GM23338 (cell line): ENCODE measurements around the gene KCNA4. TPM values are rescaled to one million over a fixed set of nuclear protein-coding genes. Genes with fewer than 3 reads are reported as not detected.
"Not testable (repeated sequence)": the region's sequence is repeated elsewhere in the genome, so short reads cannot be mapped to it uniquely, and the experiment has no call there.

Experiments used
- ATAC-seq: fragments of 200-7000 bp; cut with Tn5 transposase; 3 replicates; pipeline ENCODE4 v1.9.1; 2020
- DNase-seq: peaks from one replicate; pipeline ENCODE4 v3.0.0-alpha.2; 2015; ENCODE audit warnings: low spot score
- H2AFZ ChIP-seq: fragments of 200-600 bp; sonication (generic); 2 replicates; pipeline ENCODE4 v1.8.0; 2016; ENCODE audit warnings: antibody characterized with exemption, mild to moderate bottlenecking, moderate library complexity
- H3F3A ChIP-seq: fragments of 200-600 bp; sonication (generic); replicated peaks from 2 replicates; pipeline ENCODE4 v1.8.0; 2017; ENCODE audit warnings: antibody characterized with exemption, mixed run types, low read depth
- H3K27ac ChIP-seq: fragments of 200-600 bp; sonication (generic); 2 replicates; pipeline ENCODE4 v1.6.1; 2016; ENCODE audit warnings: low read depth
- H3K27me3 ChIP-seq: fragments of 200-600 bp; sonication (generic); 2 replicates; pipeline ENCODE4 v1.8.0; 2016; ENCODE audit warnings: mild to moderate bottlenecking, mixed run types, moderate library complexity; ENCODE audit not compliant: insufficient read depth
- H3K36me3 ChIP-seq: fragments of 200-600 bp; sonication (generic); 2 replicates; pipeline ENCODE4 v1.8.0; 2016; ENCODE audit warnings: mild to moderate bottlenecking; ENCODE audit not compliant: insufficient read depth
- H3K4me1 ChIP-seq: fragments of 200-600 bp; sonication (generic); 2 replicates; pipeline ENCODE4 v1.8.0; 2016; ENCODE audit warnings: mild to moderate bottlenecking, moderate library complexity; ENCODE audit not compliant: insufficient read depth
- H3K4me2 ChIP-seq: fragments of 200-600 bp; sonication (generic); 2 replicates; pipeline ENCODE4 v1.7.1; 2017; ENCODE audit warnings: mixed run types
- H3K4me3 ChIP-seq: fragments of 200-600 bp; sonication (generic); 2 replicates; pipeline ENCODE4 v1.6.1; 2016; ENCODE audit warnings: mixed run types
- H3K79me2 ChIP-seq: fragments of 200-600 bp; sonication (generic); replicated peaks from 2 replicates; pipeline ENCODE4 v1.8.0; 2017; ENCODE audit warnings: mild to moderate bottlenecking; ENCODE audit not compliant: insufficient read depth
- H3K9me2 ChIP-seq: fragments of 200-600 bp; sonication (generic); 2 replicates; pipeline ENCODE4 v1.8.0; 2017; ENCODE audit not compliant: insufficient read depth
- H4K20me1 ChIP-seq: fragments of 200-600 bp; sonication (generic); replicated peaks from 2 replicates; pipeline ENCODE4 v1.8.0; 2017; ENCODE audit warnings: mild to moderate bottlenecking; ENCODE audit not compliant: insufficient read depth
- H3K27ac Mint-ChIP-seq: 2 replicates; pipeline ENCODE4 v1.8.0; 2020; ENCODE audit warnings: inconsistent platforms, mild to moderate bottlenecking, moderate library complexity, mixed read lengths
- H3K27me3 Mint-ChIP-seq: 3 replicates; pipeline ENCODE4 v1.8.0; 2022; ENCODE audit warnings: low read depth, mild to moderate bottlenecking, moderate library complexity, mixed read lengths, inconsistent platforms; ENCODE audit not compliant: insufficient read depth, poor library complexity
- H3K36me3 Mint-ChIP-seq: 3 replicates; pipeline ENCODE4 v1.8.0; 2021; ENCODE audit warnings: low read depth, mild to moderate bottlenecking, inconsistent platforms, moderate library complexity, mixed read lengths
- H3K4me1 Mint-ChIP-seq: 3 replicates; pipeline ENCODE4 v1.8.0; 2020; ENCODE audit warnings: mild to moderate bottlenecking, inconsistent platforms, mixed read lengths
- H3K4me3 Mint-ChIP-seq: 3 replicates; pipeline ENCODE4 v1.8.0; 2021; ENCODE audit warnings: moderate library complexity, mild to moderate bottlenecking, inconsistent platforms, mixed read lengths
- H3K9me3 Mint-ChIP-seq: 3 replicates; pipeline ENCODE4 v1.8.0; 2020; ENCODE audit warnings: moderate library complexity, mild to moderate bottlenecking, inconsistent platforms, mixed read lengths
- CTCF ChIP-seq, 2 experiments: fragments of 200-600 bp in 1 of 2; sonication (generic) in 1 of 2; conservative IDR thresholded peaks; 2 replicates each; pipeline versions ENCODE4 v1.5.1 to v1.6.1; 2016 to 2017; ENCODE audit warnings: antibody characterized with exemption in 2 of 2, low read depth in 2 of 2, mild to moderate bottlenecking in 2 of 2, moderate library complexity in 1 of 2
- ETS1 ChIP-seq: IDR thresholded peaks from 2 replicates; pipeline ENCODE4 v1.6.1; 2016; ENCODE audit warnings: antibody characterized with exemption
- EZH2 ChIP-seq: fragments of 200-600 bp; sonication (generic); IDR thresholded peaks from one replicate; pipeline ENCODE4 v1.8.0; 2017; ENCODE audit warnings: antibody characterized with exemption, mild to moderate bottlenecking, low read depth; ENCODE audit not compliant: unreplicated experiment
- EZH2phosphoT487 ChIP-seq: fragments of 200-600 bp; sonication (generic); IDR thresholded peaks from one replicate; pipeline ENCODE4 v1.8.1; 2018; ENCODE audit warnings: antibody characterized with exemption; ENCODE audit not compliant: unreplicated experiment
- JUNB ChIP-seq: IDR thresholded peaks from one replicate; pipeline ENCODE4 v1.6.1; 2016; ENCODE audit warnings: antibody characterized with exemption; ENCODE audit not compliant: unreplicated experiment
- NANOG ChIP-seq: IDR thresholded peaks from 2 replicates; pipeline ENCODE4 v1.6.1; 2016; ENCODE audit warnings: antibody characterized with exemption, borderline replicate concordance
- POLR2AphosphoS5 ChIP-seq: IDR thresholded peaks from 2 replicates; pipeline ENCODE4 v1.6.1; 2016; ENCODE audit warnings: antibody characterized with exemption, low read depth
- STAT1 ChIP-seq: IDR thresholded peaks from one replicate; pipeline ENCODE4 v1.6.1; 2016; ENCODE audit warnings: antibody characterized with exemption; ENCODE audit not compliant: unreplicated experiment
- ZNF114 ChIP-seq: fragments of 250-450 bp; sonication (Bioruptor Pico); IDR thresholded peaks from 2 replicates; pipeline ENCODE4 v1.5.0; 2020; ENCODE audit warnings: mild to moderate bottlenecking, moderate library complexity
- ZNF331 ChIP-seq: fragments of 250-450 bp; sonication (Bioruptor Pico); IDR thresholded peaks from 2 replicates; pipeline ENCODE4 v1.5.0; 2020; ENCODE audit warnings: low read depth, mild to moderate bottlenecking, moderate library complexity
- polyA plus RNA-seq: library from polyadenylated mRNA; unstranded; fragments of >200 nt; fragmentation: Nextera tagmentation; extraction: Ambion mirVana; gene quantifications from 2 replicates; pipeline ENCODE4 v1.2.1, GENCODE V29; 2016
- total RNA-seq: library from RNA; depleted of rRNA; stranded (reverse); fragments of >200 nt; shearing (Covaris generic); gene quantifications from 2 replicates; pipeline ENCODE4 v1.2.3, GENCODE V29; 2014

Gene KCNA4
- total and polyA plus RNA-seq, 2 experiments from 2014 or later: not detected

- not testable (repeated sequence) for H3K36me3 ChIP-seq, H3K9me2 ChIP-seq, H3F3A ChIP-seq, H3K4me2 ChIP-seq, H3K4me3 Mint-ChIP-seq, H3K4me3 ChIP-seq, H3K4me1 ChIP-seq, H2AFZ ChIP-seq, H3K27ac Mint-ChIP-seq, H3K27ac ChIP-seq, H4K20me1 ChIP-seq, H3K4me1 Mint-ChIP-seq, H3K79me2 ChIP-seq, ATAC-seq, DNase-seq
- H3K27me3 Mint-ChIP-seq: peaks cover 50% of the 10 kb centered on the region
- H3K36me3 Mint-ChIP-seq: peaks cover 11% of the 10 kb centered on the region
- H3K27me3 ChIP-seq: peaks cover 100% of the 10 kb centered on the region
- peaks cover 28% of the 10 kb centered on the region for H3K9me3 Mint-ChIP-seq
Observed at GRCh38 chr11:30034746-30035145, 17.9 kb upstream of the KCNA4 start.

GRCh38 chr11:30034166-30034565 lies 17.3 kb upstream of the KCNA4 start:
- not testable (repeated sequence) for H3K4me3 ChIP-seq, H3K9me2 ChIP-seq, H3K27ac Mint-ChIP-seq, DNase-seq, H3K4me2 ChIP-seq, H3K27ac ChIP-seq, H4K20me1 ChIP-seq, H3K4me1 Mint-ChIP-seq, H2AFZ ChIP-seq, H3K36me3 ChIP-seq, H3K4me1 ChIP-seq, H3K4me3 Mint-ChIP-seq, H3K79me2 ChIP-seq, H3F3A ChIP-seq
- peaks cover 28% of the 10 kb centered on the region for H3K9me3 Mint-ChIP-seq
- peaks cover 11% of the 10 kb centered on the region for H3K36me3 Mint-ChIP-seq
- peaks cover 51% of the 10 kb centered on the region for H3K27me3 Mint-ChIP-seq
- H3K27me3 ChIP-seq: peaks cover 100% of the 10 kb centered on the region
- ATAC-seq: peak; percentile 39; the same call in 2 of the 3 replicates

GRCh38 chr11:30025396-30026139 lies 8.7 kb upstream of the KCNA4 start:
- 0 out of 3 replicates have a peak, but pooled peaks cover 3% of the 10 kb centered on the region for H3K9me3 Mint-ChIP-seq
- Histone ChIP-seq H3F3A (no peaks in the 10 kb centered on the region), H3K36me3 (no peaks in the 10 kb centered on the region), H3K4me2 (peak overlapping the region; percentile 58), H3K79me2 (no peaks in the 10 kb centered on the region), H3K9me2 (no peaks in the 10 kb centered on the region), H3K27me3 (peaks cover 100% of the 10 kb centered on the region), H3K4me3 (peak overlapping the region; percentile 19), H4K20me1 (peaks cover 31% of the 10 kb centered on the region; the same call in 1 of the 2 replicates), H3K4me1 (peaks cover 7% of the 10 kb centered on the region), H3K27ac (no peak overlapping the region), H2AFZ (no peak overlapping the region)
- no peaks in the 10 kb centered on the region for H3K36me3 Mint-ChIP-seq
- H3K27ac Mint-ChIP-seq: no peak overlapping the region
- peak; percentile 87 for DNase-seq
- peaks cover 13% of the 10 kb centered on the region; the same call in 2 of the 3 replicates for H3K4me1 Mint-ChIP-seq
- peaks cover 88% of the 10 kb centered on the region for H3K27me3 Mint-ChIP-seq
- peak; percentile 98 for ATAC-seq
- peak overlapping the region; percentile 62 for H3K4me3 Mint-ChIP-seq
- peak; percentile 93 for TF ChIP-seq NANOG
- TF ChIP-seq STAT1: no peak
- no peak for TF ChIP-seq CTCF (conservative IDR thresholded peaks at IDR 0.05; ENCODE audit: low read depth in 2 of 2)
- TF ChIP-seq ETS1: no peak
- TF ChIP-seq ZNF114: no peak
- peak; percentile 77 for TF ChIP-seq POLR2AphosphoS5
- no peak for TF ChIP-seq EZH2phosphoT487
- TF ChIP-seq EZH2: peak; percentile 22
- no peak for TF ChIP-seq JUNB
- no peak for TF ChIP-seq ZNF331
